GM21367 (cell line): ENCODE data around the gene CD2AP.
"Not testable (repeated sequence)": the region's sequence is repeated elsewhere in the genome, so short reads cannot be mapped to it uniquely, and the experiment has no call there.

ENCODE experiments used
- ATAC-seq: cut with Tn5 transposase; IDR thresholded peaks from one replicate; pipeline ENCODE4 v1.9.1; 2021; ENCODE audit not compliant: unreplicated experiment

CD2AP gene, protein sequence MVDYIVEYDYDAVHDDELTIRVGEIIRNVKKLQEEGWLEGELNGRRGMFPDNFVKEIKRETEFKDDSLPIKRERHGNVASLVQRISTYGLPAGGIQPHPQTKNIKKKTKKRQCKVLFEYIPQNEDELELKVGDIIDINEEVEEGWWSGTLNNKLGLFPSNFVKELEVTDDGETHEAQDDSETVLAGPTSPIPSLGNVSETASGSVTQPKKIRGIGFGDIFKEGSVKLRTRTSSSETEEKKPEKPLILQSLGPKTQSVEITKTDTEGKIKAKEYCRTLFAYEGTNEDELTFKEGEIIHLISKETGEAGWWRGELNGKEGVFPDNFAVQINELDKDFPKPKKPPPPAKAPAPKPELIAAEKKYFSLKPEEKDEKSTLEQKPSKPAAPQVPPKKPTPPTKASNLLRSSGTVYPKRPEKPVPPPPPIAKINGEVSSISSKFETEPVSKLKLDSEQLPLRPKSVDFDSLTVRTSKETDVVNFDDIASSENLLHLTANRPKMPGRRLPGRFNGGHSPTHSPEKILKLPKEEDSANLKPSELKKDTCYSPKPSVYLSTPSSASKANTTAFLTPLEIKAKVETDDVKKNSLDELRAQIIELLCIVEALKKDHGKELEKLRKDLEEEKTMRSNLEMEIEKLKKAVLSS

DNA sequence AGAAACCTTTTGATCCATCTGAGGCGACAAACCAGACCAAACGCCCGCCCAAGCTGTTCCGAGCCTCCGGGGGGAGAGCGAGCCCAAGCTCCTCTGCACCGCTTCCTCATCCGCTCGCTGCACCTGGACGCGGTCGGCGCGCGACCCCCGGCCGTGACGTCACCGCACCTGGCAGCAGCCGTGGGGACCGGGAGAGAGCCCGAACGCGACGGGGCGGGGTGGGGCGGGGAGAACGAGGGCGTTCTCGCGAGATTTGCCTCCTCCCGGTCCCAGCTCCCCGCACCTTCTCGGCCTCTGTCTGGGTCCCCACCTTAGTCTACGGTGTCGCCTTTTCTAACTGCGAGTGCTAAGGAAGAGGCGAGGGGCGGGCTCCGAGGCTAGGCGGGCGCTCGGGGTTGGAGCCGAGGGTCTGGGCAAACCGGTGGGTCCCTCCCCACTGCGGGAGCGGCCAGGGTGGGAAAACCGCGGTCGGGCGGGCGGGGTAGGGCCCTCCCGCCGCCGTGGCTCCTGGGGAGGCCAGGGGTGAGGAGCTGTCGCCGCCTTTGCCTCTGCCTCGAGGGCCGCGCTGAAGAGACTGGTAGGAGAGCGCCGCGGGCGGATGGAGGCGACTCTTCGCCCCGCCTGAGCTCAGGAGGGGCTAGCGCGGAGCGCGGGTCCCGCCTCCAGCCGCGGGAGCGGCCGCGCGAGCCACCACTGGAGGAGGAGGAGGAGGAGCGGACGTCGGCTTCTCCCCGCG lies at the start of gene CD2AP:
Gene CD2AP (plus strand): TSS at position 293 of the 736 bp plus-strand sequence. CDS start 456 bp downstream, outside the sequence.
- peak; percentile 69 for ATAC-seq

DNA sequence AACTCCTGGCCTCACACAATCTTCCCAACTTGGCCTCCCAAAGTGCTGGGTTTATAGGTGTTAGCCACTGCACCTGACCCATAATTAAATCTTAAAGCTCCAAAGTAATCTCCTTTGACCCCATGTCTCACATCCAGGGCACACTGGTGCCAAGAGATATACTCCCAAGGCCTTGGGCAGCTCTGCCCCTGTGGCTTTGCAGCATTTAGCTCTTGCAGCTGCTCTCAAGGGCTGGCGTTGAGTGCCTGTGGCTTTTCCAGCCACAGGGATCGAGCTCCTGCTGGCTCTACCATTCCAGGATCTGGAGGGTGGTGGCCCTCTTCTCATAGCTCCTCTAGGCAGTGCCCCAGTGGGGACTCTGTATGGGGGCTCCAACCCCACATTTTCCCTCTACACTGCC lies 49.3 kb upstream of the CD2AP start:
- no peak for ATAC-seq

DNA sequence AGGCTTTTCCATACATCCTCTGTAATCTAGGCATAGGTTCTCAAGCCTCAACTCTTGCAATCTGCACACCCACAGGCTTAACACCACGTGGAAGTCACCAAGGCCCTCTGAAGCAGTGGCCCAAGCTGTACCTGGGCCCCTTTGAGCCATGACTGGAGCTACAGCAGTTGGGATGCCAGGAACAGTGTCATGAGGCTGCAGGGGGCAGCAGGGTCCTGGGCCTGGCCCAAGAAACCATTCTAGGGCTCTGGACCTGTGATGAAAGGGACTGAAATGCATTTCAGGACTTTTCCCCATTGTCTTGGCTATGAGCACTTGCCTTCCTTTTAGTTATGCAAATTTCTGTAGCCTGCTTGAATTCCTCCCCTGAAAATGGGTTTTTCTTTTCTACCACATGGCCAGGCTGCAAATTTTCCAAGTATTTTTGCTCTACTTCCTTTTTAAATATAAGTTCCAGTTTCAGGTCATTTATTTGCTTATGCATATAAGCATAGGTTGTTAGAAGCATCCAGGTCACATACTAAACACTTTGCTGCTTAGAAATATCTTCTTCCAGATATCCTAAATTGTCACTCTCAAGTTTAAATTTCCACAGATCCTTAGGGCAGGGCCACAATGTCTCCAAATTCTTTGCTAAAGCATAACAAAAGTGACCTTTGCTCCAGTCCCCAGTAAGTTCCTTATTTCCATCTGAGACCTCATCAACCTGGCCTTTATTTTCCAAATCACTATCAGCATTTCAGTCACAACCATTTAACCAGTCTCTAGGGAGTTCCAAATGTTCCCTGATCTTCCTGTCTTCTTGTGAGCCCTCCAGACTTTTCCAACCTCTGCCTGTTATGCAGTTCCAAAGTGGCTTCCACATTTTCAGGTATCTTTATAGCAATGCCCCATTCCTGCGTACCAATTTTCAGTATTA lies 48.6 kb upstream of the CD2AP start:
- ATAC-seq = no peak

DNA sequence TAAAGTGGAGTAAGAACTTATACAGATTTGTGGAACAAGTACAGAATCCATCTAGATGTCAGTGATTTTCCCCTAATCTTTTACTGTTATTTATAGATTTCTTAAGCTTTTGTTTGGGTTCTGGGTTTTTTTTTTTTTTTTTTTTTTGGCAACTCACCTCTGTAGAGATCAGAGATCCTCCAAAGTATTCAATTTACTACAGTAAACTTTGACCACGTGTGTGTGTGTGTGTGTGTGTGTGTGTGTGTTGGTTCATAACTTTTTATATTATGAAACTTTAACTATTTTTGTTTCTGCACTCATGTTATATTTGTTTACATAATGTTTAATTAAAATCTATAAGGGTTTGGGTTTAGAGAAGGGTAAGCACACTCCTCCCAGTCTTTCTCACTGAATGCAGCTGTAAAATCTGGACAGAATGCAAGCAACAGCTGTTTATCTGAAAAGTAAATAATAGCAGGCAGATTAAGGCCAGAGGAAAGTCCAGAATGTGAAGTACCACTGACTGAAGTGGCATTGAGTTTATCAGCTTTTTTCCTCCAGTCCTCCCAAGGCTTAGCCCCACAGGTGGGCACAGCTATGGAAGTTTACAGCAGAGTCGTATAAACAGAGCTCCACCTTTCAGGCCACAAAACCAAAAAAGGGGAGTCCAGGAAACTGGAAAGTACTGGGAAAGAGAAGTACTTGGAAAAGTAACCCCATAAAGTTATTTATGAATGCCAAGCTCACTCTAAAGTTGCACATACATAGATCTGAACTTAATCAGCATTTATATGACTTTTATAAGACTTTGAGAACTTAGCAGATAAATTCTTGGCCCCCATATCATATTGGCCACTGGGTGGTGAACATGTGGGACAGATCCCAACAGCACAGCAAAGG lies 43.0 kb upstream of the CD2AP start:
- ATAC-seq = no peak

DNA sequence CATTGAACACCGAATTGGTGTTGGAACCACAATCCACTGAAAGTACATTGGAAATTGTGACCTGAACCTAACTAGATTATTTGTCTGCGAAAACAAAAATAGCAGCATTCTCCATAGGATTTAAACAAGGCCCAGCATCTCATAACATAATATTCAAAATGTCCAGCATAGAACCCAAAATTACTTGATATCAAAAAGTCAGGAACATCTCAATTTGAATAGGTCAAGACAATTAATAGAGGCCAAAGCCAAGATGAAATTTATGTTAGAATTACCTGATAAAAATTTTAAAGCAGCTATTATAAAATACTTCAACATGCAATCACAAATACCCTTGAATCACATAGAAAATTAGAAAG lies 42.4 kb upstream of the CD2AP start:
- no peak for ATAC-seq

DNA sequence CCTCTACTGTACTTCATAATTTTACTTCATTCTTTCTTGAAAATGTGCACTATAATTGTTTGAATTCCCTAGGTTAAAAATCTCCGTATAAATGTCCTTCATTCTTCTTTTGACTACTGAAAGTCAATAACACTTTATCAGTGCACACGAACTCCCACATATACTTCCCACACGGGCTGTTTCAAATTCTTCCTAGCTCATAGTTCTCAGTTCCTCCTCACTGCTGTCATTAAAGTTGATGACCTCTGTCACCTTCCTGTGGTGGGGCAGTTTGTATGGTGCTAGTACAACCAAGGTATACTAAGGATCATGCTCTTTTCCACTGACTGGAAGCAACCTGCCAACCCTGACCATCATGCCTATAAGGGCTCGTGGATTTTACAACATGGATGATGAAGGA lies 40.0 kb upstream of the CD2AP start:
- peak; percentile 64 for ATAC-seq

DNA sequence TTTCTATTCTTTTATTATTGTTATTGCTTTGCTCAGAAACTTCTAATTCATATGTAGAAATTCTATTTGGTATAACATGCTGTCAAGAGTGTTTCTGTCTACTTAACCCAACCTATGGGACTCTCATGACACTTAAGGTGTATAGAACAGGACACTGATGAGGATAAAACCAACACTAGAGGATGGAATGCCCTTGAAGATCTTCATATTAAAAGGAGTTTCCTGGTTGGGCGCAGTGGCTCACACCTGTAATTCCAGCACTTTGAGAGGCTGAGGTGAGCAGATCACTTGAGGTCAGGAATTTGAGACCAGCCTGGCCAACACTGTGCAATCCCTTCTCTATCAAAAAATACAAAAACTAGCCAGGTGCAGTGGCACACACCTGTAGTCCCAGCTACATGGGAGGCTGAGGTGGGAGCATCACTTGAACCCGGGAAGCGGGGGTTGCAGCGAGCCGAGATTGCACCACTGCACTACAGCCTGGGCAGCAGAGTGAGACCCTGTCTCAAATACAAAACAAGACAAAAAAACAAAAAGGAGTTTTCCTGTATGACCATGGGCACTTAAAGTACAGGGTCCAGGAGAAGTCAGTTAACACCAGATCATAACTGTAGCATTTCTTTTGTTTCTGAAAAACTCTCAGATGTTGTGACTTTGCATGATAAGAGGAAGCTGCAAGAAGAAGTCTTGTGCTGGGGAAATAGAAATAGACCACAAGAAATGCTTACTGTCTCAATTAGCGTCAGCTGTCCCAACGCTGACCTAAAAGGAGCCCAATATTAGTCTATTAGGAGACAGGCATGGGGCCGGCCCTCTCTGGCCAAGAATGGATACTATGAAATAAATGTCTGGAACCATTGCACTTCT lies 38.9 kb upstream of the CD2AP start:
- ATAC-seq = peak; percentile 79

DNA sequence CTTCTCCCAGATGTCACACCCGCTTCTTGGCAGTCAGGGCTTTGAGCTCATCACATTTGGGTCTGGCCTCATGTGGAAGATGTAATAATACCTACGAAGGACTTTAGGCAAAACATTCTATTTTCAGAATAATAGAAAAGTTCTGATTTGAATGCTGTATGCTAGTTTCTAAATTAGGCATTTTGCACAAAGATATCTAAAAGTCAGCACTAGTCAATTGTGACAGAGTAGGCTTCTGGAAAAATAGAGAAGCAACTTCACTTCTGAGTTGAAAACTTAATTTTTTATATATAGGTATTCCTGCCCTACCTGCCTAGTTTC lies 38.3 kb upstream of the CD2AP start:
- ATAC-seq = no peak

DNA sequence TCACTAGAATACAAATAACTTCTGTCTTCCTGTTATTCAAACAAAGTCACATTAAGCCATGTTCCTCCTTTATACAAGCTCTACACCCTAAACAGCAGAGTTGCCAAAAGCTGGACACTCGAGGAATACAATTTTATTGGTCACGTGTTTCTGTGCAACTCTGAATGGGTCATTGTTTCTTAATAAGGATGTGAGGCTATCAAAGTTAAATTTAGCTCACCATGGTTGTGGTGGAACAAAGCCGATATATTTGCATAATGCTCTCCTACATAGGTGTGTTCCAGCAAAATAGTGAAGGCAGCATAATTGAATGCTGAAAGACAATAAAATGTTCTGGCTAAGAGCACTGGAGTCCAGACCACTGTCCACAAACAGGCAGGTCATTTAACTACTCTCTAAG lies 36.9 kb upstream of the CD2AP start:
- peak; percentile 61 for ATAC-seq

DNA sequence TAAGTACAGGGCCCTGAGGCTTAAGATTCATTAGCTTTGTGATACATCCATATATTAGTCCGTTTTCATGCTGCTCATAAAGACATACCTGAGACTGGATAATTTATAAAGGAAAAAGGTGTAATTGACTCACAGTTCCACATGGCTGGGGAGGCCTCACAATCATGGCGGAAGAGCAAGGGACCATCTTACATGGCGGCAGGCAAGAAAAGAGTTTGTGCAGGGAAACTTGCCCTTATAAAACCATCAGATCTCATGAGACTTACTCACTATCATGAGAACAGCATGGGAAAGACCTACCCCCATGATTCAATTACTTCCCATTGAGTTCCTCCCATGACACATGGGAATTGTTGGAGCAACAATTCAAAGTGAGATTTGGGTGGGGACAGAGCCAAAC lies 32.6 kb upstream of the CD2AP start:
- not testable (repeated sequence) for ATAC-seq

DNA sequence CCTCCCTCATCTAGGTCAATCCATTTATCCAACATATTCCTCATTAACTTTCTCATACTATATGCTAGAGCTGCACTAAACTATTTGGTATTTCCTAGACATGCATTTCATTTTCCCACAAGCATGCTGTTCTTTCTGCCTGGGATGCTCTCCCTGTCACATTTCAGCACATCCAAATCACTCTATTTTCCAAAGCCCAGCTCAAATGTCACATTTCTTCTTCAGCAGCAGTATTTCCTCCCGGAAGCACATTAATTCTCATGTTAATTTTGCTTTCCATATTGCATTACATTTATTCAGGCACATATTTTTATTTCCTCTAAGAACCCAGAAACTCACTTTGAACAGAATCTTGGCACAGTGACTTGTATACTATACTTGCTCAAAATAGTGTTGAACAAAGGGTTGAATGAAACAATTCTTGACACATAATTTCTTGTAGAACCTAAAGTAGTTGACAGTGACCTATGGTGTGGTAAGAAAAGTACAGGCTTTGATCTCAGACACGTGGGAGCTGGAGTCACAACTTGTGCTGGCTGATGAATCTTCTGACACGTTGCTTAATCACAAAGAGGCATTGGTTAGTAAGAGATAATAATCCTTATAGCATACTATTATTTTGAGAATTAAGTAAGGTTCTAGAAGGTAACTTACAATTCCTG lies 30.8 kb upstream of the CD2AP start:
- ATAC-seq = no peak

DNA sequence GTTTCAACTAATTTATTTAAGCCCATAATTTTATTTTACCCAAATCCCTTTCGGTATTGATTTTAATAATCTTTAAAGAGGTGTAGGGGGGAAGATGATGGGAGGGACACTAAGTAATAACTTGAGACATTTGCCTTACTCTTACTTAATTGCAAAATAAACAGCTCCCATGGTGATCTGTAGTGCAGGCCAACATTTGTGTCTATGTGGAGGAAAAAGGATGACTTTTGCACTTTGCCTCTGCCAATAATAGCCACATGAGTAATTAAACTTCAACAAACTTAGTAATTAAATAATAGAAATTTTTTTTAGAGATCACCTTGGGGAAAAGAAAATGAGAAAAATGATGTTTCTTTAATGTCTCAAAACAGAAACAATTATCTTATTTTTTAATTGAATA lies 29.9 kb upstream of the CD2AP start:
- ATAC-seq = no peak

DNA sequence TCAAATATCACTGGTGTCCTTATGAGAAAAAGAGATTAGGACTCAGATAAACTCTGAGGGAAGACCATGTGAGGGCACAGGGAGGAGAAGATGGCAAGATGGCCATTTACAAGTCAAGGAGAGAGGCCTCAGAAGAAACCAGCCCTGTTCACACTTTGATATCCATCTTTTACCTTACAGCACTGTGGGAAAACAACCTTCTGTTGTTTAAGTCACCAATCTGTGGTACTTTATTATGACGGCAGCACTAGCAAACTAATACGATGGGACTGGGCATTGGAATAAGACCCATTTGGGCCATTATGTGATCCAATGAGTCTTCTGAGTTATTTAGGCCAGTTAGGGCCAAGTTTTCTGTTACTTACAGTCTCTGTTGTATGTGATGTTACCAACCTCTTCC lies 26.4 kb upstream of the CD2AP start:
- ATAC-seq = no peak

DNA sequence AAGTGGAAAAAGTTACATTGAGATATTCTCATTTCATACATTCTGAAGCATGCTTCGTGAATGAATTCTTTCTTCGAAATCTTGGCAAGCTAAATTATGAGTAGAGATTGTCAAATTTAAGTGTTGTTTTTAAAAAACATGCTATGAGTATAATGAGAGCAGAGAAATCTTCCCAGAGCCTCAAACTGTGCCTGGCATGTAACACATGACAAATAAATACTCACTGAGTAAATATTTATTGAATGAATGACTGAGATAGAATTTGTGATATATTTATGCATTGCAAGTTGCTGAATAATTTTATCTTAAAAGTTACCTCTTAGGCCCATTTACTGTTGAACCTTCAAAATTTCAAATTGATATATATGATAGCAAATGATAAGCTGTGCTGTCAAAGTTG lies 24.7 kb upstream of the CD2AP start:
- ATAC-seq = no peak

DNA sequence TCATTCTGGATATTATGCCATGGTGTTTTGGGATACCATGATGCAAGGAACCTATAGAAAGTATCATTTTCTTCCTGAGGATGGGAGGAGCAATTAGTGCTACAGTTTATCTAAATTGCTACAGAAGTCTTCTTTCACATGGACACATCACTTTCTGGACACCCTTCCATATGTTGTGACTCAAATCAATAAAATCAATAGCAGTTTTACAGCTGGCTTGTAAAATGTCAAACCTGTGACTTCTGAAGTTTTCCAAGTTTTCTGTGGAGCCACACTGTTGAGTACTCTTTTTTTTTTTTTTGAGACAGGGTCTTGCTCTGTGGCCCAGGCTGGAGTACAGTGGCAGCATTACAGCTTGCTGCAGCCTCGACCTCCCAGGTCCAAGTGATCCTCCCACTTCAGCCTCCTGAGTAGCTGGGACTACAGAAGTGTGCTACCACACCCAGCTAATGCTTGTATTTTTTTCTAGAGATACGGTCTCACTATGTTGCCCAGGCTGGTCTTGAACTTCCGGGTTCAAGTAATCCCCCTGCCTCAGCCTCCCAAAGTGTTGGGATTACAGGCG lies 24.1 kb upstream of the CD2AP start:
- no peak for ATAC-seq

DNA sequence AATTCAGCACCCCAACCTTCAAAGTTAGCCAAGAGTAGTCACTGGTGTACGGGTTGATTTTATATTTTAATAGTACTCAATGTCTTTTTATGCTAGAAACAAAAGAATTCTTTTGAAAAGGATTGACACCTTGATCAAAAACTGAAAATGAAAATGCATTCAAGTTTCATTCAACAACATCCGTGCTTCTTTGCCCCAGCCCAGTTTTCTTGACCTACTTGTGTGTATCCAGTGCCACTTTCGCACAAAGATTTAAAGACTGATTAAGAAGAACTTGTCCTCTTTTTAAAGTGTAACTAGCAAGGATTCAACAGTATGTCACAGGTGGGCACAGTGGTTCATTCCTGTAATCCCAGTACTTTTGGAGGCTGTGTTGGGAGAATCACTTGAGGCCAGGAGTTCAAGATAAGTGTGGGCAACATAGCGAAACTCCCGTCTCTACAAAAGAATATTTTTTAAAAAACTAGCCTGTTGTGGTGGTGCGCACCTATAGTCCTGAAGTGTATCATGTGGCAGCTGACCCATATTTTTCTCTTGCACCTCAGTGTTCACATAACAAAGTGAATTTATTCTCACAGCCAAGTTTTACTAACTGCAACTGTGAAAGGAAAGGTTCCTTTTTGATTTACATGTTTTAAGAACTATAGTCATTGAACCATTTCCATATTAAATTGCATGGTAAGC lies 22.7 kb upstream of the CD2AP start:
- no peak for ATAC-seq

DNA sequence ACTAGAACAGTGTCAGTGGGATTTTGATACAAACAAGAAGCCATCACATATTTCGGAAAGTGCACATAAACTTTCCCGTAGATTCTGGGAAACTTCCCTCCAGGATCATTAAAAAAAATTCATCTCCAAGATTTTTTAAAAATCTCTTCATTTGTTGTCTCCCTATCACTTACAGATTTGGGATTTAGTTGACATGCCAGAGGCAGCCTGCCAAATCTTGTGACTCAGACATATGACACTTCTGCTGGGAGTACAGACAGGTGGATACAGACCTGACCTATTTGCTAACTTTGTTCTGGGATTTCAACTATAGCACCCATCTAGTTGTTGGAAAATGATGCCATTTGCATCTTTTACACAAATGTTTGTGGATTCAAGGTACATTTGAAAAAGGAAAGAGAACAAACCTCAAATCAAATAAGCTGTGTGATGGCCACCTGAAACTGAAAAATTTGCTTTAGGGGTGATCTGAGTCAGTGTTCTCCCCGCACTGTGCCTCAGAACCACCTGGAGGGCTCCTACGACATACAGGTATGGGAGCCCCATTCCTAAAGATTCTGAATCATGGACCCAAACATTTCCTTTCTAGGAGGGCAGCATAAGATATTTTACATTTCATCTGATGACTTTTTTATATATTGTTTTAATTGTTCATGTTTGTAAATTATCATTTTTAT lies 21.9 kb upstream of the CD2AP start:
- ATAC-seq = peak; percentile 72
